Measurements from ENCODE around the gene FBXO28.
A peak's percentile ranks its signal among the peaks of the same experiment; 100 is the strongest.
"Not testable (repeated sequence)": the region's sequence is repeated elsewhere in the genome, so short reads cannot be mapped to it uniquely, and the experiment has no call there.

FBXO28 gene

DNA sequence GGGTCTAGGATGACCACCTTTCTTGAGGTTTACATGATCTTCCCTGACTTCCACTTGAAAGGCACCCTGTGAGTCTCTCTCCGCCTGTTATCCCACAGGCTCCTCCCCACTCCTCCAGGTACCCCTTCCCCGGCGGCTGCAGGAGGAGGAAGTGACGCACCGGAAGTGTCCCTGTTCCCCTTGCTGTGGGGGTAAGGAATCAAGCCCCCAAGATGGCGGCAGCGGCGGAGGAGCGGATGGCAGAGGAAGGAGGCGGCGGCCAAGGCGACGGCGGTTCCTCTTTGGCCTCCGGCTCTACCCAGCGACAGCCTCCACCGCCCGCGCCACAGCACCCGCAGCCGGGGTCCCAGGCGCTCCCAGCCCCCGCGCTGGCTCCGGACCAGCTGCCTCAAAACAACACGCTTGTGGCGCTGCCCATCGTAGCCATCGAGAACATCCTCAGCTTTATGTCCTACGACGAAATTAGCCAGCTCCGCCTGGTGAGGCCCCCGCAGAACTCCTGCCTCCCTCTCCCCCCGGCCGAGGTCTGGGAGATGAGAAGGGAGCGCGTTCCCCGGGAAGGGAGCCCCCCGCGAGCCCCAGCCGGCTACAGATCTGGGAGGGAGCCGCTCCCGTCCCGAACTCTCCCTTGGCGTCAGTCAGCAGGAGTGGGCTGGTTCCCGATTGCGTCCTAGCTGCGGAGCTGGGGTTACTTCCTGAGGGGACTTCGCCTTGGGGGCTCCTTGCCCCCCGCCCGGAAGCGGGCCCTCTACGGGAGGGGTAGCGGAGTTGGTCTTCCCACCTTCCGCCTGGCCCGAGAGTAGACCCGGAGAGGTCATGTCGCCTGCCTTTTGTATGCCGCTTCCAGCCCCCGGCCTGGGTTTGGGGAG, at the start of gene FBXO28:
Gene FBXO28, plus strand, starts transcription at position 194 of the 869 bp plus-strand sequence. Its CDS starts 19 bp downstream, at position 213.
- DNase-seq (ENCODE audit: low spot score) = peak; percentile 96

DNA sequence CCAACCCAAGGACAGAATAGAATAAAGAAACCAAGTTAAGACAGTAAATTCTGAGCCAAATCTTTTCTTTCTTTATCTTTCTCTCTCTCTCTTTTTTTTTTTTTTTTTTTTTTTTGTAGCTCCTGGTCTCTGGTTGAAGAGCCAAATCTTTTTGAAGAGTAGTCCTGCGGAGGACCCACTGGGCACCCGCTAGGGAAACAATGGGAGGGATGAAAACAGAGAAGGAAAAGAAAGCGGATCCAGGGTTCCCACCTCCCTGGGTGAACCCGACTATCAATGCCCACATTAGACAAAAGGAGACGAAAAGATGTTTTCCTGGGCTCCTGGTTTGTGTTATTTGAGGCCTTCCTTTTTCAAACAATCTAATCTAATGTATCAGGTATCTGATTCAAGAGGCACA, 49.8 kb upstream of the FBXO28 start:
- DNase-seq (ENCODE audit: low spot score) = no peak

- no peak for DNase-seq (ENCODE audit: low spot score)
Observed at GRCh38 chr1:224065455-224065854, 48.5 kb upstream of the FBXO28 start.

DNA sequence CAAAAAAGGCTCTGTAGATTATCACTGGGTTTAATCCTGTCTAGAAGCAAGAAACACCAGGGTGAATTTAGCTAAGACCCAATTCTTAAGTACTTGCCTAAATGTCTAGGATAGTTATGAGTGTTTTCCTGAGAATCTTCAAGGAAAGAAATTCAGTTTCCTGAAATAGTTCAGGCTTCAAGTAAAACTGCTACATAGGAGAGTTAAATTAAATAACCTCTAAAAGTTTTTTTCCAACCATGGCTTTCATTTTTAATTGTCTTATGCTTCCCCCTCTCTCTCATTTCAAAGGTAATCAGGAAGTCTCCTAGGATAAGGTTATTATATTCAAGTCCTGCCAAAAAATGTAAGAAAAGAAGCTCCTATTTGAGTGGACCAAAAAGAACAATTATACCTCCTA, 46.7 kb upstream of the FBXO28 start:
- no peak for DNase-seq (ENCODE audit: low spot score)

- no peak for DNase-seq (ENCODE audit: low spot score)
Observed at GRCh38 chr1:224067621-224068457, 46.1 kb upstream of the FBXO28 start.

DNA sequence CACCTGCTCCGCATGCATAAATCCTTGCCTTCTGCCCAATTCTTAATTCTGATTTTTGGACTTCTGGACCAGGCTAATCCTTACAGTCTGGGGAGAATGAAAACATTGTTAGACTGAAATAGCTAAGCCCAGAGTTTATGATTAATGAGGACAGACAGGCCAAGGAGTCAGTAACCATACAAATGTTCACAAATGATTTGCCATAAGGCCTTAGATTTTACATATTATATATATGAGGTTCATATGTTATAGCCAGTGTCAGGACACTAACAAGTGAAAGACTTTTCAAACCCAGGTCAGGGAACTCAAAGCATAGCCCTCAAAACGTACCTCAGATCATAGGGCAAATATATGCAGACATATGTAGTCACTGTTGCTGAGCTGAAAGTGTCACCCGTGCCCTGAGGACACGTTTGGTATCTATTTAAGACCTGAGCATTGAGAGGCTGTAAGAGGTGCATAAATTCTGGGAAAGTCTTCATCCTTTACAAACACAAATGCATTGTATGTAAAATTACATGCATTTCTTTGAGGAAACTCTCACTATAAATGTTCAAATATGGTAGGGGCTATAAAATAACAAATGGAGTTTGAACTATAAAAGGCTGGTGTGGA, 45.3 kb upstream of the FBXO28 start:
- DNase-seq (ENCODE audit: low spot score) = no peak

GRCh38 chr1:224069138-224069537, 44.8 kb upstream of the FBXO28 start:
- DNase-seq (ENCODE audit: low spot score) = no peak

DNA sequence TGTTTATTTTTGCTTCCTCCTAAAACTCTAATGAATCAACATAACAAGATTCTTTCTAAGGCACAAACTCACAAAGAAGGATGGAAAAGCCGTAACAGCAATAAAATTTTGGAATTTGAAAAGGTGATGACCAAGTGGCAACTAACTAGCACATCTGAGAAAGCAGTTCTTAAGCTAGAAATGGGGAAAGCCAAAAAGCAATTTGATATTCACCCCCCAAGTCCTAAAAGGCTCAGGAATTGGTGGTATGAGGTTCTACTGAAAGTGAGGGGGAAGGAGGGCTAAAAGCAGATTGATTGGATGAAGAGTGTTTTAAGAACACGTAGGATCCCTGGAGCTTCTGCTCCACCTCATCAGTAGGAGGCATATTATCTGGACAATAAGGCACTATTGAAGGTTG, 43.4 kb upstream of the FBXO28 start:
- no peak for DNase-seq (ENCODE audit: low spot score)

- no peak for DNase-seq (ENCODE audit: low spot score)
Observed at GRCh38 chr1:224076407-224076806, 37.5 kb upstream of the FBXO28 start.

DNA sequence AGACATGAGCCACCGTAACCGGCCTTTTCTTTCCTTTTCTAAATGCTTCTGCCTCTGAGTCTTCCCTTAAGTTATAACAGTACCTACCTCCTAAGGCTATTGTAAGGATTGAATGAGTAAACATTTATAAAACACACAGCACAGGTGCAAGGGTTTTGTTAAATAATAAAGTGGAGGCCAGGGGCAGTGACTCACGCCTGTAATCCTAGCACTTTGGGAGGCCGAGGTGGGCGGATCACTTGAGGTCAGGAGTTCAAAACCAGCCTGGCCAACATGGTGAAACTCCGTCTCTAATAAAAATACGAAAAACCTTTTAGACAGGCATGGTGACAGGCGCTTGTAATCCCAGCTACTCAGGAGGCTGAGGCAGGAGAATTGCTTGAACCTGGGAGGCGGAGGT, 34.3 kb upstream of the FBXO28 start:
- not testable (repeated sequence) for DNase-seq (ENCODE audit: low spot score)

DNA sequence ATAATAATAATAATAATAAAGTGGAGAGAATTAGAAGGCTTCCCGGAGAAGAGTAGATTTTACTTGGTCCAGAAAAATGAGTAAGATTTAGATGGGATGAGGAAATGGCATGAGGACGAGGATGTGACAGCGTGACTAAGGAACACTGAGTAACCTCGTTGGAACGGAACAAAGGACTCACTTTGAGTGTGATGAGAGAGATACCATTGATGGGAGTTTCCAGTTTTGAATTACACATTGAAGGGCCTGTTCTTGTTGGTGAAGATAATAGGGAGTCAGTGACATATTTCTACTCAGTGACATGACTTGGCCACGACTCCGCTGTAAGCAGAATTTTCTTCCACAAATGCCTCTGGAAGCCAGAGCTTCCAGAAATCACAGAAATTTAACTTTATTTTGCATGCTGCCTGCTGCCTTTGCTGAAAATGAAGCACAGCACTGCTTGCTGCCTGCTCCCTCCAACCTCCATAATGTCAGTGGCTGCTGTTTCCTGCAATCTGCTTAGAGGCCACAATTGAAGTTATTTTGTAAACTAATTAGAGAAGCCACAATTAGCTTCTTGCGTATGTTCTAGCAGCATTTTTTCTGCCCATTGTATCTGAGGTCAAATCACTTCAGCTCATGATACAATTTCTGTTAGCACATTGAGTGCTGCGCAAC, 33.7 kb upstream of the FBXO28 start:
- DNase-seq (ENCODE audit: low spot score) = no peak

DNA sequence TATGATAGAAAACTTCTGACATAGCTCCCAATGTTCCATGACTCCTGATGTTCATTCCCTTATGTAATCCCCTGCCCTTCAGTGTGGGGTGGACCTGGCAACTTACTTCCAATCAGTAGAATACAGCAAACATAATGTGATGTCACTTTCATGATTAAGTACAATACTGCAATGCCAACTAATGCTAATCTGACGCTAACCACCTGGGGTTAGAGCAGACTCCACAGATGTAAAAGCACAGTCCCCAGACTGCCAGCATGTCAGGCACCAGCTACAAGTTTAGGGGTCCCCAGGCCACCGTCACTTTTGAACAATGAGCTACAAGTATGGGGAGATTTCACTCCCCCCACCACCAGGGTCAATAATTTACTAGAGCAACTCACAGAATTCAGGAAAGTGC, 32.3 kb upstream of the FBXO28 start:
- DNase-seq (ENCODE audit: low spot score) = no peak

- DNase-seq (ENCODE audit: low spot score) = no peak
Observed at GRCh38 chr1:224082146-224082545, 31.8 kb upstream of the FBXO28 start.

DNA sequence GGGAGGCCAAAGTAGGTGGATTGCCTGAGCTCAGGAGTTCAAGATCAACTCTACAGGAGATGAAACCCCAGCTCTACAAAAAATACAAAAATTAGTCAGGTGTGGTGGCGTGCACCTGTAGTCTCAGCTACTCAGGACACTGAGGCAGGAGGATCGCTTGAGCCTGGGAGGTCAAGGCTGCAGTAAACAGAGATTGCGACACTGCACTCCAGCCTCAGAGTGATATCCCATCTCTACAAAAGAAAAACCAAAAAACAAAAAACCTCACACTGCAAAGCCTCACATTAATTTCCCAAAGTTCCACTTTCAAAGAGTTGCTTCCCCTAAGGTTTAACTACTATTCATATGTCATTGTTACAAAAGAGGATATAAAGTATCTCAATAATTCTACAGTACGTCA, 29.0 kb upstream of the FBXO28 start:
- DNase-seq (ENCODE audit: low spot score) = no peak

DNA sequence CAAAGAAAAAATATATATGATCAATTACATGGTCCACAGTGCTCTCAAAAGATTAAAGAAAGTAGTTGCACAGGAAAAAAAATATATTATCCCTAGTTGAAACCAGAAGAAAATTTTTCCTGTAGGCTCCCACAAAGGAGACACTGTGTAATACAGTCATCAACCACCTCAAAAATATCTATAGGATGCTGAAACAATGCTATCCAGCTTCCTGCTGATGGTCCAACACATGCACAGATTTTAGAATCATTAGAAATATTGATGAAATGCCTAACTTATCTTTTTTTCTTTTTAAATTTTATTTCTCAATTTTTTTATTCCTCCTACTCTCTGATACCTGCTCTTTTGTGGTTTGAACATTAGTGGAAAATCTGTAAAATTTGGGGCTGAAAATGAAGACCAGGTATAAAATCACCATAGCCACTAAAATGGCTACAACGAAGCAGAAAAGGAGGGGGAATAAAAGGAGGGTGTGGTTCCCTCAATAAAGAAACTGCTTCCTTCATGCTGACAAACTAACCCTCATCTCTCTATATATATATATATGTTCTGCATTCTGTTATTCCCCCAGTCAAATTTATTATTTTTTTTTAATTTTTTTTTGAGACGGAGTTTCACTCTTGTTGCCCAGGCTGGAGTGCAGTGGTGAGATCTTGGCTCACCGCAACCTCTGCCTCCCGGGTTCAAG, 28.3 kb upstream of the FBXO28 start:
- DNase-seq (ENCODE audit: low spot score) = no peak

DNA sequence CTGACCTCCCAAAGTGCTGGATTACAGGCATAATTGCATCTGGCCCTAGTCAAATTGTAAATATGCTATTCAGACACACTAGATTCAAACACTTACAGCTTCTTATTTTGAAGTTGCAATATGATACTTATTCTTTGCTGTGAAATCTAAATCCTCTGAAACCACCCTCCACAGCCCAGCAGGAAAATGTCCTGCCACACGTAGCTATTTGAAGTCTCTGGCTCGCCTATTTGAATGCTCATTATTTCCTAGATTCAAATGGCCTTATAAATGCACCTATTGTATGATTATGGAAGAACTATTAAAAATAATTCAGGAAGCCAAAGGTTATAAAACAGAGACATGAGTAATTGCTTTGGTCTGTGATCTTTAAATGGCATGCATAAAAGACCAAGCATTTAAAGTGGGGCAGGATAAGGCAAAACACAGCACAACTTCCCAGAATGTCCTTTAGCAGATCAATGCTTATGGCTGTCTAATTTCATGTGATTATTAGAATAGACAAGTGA, 26.6 kb upstream of the FBXO28 start:
- DNase-seq (ENCODE audit: low spot score) = no peak

DNA sequence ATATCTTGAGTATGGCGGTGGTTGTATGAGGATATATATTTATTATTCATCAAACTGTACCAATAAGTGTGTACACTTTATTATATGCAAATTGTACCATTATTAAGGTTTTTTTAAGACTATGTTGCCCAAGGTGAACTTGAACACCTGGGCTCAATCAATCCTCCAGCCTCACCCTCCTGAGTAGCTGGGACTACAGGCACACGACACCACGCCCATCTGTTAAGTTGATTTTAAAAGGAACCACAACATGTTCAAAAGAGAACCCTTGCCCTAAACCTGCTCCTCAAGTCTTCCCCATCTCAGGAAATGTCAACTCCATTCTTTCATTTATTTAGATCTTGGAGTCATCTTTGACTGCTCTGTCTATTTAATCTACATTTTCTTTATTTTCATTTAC, 24.3 kb upstream of the FBXO28 start:
- no peak for DNase-seq (ENCODE audit: low spot score)

GRCh38 chr1:224090116-224090515, 23.8 kb upstream of the FBXO28 start:
- DNase-seq (ENCODE audit: low spot score) = no peak

- no peak for DNase-seq (ENCODE audit: low spot score)
Observed at GRCh38 chr1:224092111-224092510, 21.8 kb upstream of the FBXO28 start.

DNA sequence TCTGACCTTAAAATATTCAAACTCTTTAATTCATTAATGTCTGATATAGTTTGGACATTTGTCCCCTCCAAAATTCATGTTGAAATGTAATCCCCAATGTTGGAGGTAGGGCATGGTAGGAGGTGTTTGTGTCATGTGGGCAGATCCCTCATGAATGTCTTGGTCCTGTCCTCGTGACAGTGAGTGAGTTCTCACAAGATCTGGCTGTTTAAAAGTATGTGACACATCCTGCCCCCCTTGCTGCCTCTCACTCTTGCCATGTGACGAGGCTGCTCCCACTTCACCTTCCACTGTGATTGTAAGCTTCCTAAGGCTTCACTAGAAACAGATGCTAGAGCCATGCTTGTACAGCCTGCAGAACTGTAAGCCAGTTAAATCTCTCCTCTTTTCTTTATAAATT, 21.3 kb upstream of the FBXO28 start:
- DNase-seq (ENCODE audit: low spot score) = no peak

- DNase-seq (ENCODE audit: low spot score) = no peak
Observed at GRCh38 chr1:224095339-224095738, 18.6 kb upstream of the FBXO28 start.
